GM18858 (cell line): Measurements from ENCODE around the gene COL4A4.
A peak's percentile ranks its signal among the peaks of the same experiment; 100 is the strongest.

Source experiments
- ATAC-seq: cut with Tn5 transposase; IDR thresholded peaks from one replicate; pipeline ENCODE4 v1.9.1; 2021; ENCODE audit not compliant: unreplicated experiment

COL4A4 gene

DNA sequence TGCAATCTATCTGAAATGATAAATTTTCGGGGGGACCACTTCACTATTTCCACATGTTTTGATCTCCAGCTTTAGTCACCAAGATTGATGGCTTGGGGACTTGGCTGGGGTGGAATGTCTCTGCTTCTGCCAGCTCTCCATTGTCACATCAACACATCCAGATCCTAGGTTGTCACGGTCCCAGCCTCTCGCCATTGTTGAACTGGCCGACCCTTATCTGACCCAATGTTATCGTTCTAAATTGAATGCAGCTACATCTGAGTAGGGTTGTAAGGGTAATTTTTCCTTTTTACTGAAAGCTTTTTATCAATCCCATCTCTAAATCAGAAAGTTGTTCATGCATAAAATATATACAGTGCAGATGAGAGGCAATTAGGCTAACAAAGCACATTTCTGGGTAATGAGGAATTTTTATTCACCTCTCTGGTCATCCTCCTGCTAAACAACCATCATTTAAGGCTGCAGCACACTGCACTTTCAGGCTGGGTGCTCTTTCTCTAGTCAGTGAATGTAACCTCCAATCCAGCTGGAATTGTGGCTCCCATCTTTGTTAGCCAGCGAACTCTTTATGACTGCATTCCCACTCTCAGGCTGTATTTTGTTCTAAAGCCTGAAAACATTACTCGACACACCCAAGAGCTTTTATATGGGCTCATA is 128.2 kb downstream of the COL4A4 start:
- no peak for ATAC-seq

DNA sequence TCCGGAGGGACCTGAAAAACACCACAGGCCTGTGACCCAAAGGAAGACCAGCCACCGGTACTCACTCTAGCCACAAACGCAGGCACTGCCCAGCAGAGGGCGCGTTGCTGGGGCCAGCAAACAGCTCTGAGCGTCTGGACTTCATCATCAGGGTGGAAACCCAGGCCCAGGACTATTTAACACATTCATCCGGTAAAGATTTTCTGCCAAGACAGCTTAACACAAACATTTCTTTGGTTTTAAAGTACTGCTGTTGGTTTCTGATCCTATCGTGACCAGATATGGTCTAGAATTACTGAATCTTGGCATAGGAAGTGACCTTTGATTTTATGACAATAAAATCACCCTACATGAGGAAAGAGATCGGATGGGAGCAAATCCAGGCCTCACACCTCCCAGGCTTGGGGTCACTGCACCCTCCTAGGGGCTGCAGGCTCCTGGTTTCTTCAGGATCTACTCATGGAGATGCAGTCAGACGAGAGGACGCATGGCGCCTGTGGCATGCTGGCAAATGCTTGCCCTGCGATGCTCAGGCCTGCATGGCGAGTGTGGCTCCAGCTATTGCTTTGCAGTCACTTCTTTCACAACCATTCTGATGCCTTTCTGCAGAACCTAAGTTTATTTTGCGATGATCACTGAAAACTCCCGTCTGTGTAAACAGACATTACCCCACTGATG is 130.4 kb downstream of the COL4A4 start:
- ATAC-seq, result peak; percentile 42

DNA sequence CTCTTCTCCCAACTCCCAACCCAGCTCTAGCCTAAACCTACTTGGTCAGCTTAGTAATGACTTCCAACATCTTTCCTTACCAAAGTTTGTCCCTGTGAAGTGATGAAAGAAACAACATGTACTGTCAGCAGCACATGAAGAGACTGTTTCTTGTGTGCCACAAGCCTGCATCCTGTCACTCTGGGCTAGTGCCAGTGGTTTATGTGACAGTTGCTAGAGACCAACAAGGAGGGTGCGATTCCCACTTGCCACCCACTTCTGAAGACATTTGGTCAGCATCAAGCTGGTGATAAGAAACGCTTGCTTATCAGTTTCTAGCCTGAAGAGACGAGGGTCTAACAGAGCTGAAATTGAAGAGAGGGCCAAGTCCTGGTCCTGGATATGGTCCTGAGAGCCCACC is 132.6 kb downstream of the COL4A4 start:
- ATAC-seq, result no peak

DNA sequence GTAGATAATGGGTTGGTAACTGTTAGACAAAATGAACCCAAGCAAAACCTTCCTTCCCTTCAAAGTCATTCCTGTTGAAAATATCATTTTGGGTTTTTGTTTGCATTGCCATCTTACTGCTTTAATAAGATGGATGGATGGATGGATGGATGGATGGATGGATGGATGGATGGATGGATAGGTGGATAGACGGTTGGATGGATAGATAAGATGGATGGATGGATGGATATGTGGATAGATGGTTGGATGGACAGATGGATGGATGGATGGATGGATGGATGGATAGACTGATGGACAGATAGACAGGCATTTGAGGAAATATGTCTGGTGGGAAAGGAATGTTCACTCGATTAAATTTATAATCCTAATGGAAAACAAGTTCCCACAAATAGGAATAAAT is 133.2 kb downstream of the COL4A4 start:
- ATAC-seq, result no peak

DNA sequence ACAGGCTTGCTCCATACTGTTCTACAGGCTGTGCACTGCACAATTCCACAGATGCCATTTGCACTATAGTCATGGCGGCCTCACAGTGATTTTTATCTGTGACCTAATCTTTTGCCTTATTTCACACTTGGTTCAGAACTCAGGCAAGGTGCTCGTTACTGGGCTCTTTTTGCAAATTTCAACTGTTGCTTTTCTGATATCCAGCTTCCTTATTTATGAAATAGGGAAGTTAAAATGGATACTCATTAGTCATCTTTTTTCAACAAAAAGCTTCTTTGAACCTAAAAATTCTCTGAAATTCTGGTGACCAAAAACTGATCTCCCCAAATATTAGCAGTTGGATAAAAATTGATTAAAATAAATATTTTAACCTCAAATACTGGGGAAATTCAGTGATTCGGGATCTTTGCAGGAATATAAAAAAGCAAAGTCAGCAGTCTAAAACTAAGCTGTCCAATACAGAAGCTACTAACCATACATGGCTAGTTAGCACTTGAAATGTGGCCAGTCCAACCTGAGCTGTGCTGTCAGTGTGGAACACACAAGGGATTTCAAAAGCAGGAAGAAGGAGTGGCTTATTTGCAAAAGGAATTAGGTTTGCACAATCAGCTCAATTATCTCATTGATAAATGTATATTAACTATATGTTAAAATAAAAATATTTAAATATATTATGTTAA is 134.4 kb downstream of the COL4A4 start:
- ATAC-seq, result no peak

DNA sequence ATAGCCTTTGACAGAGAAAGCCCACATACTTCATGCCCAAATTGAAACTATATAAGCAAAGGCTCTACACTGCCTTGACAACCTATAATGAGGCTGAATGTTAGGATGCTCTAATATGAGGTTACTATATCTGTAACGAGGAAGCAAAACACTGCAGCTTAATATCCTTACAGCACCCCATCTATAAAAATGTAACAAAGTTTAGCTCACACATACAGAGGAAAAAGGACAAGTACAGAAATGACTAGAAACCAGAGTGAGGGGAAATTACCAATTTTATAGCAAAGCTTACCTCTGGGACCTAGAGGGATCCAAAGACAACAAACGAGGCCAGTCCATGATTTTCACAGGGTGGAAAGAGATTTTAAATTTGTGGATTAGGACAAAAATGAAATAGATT is 138.5 kb downstream of the COL4A4 start:
- ATAC-seq, result peak; percentile 84

DNA sequence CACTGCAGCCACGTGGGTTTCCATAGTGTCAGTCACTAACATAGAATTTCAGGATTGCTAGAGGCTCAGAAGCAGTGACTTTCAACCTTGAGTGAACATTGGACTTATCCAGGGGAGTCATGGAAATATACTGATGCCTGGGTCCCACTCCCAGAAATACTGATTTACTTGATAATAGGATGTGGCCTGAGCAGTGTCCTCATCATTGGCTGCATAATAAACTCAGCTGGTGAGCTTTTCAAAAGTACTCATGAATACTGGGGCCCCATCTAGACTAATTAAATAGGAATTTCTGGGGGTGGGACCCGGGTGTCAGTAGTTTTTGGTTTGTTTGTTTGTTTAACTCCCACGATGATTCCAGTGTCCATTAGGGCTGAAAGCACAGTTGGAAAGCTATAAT is 141.4 kb downstream of the COL4A4 start:
- no peak for ATAC-seq

DNA sequence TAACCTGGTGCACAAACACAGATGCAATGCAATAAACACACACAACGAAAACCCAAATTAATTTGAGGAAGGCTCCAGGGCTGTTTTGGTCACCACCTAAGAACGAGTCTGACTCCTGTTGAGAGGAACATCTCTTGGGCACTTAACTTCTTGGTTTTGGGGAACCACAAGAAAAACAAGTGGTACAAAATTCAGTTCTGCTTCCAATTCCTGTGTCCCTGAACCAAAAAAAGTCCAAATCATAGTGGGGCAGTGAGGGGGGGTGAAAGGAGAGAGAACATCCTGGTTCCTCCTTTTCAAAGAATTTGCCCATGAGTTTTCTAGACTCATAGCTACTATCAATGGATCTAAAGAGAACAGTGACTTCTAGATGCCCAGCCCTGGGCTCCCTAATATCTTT is 143.6 kb downstream of the COL4A4 start:
- no peak for ATAC-seq

DNA sequence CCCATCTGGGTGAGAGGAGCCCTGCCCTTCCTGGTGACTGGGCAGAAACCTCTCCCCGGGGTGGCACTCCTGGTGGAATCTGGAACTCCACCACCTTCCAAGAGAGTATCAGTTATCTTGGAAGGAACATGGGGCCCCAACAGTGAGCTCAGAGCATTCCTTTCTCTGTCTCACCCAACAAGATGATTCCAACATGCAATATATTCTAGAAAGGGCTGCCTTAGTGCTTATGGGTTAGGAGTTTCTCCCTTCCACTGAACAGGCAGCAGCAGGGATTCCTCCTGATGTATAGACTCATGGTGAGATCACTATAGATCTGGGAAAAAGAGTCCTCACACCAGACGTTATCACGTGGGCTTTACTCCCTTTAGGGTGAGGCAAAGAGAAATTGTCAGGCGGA is 147.1 kb downstream of the COL4A4 start:
- no peak for ATAC-seq

DNA sequence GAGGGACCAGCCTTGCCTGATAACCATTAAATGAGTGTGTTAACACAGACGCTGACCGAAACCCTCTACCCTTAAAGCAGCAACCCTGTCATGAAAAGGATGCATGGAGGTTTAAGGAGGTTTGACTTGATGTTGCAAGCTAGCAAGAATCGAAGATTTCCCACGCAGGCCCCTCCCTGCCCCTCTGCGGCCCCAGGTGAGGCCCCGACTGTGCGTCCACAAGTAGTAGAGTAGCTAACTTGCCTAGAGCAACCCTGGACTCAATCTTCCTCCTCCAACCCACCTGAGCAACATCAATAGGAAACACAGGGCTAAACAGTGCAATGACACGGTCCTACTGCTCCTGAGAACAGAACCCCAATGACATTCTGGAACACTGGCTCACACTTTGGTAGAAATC is 150.1 kb downstream of the COL4A4 start:
- no peak for ATAC-seq

DNA sequence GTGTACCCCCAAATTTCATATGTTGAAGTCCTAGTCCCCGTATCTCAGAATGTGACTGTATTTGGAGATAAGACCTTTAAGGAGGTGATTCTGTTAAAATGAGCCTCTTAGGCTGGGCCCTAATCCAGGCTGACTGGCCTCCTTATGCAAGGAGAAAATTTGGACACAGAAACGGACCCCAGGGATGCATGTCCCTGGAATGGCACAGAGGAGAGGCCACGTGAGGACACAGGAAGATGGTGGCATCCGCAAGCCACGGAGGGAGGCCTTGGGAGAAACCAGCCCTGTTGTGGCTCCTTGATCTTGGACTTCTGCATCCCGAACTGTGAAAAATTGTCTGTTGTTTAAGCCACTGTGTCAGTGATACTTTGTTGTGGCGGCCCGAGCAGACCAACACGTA is 150.7 kb downstream of the COL4A4 start:
- no peak for ATAC-seq

DNA sequence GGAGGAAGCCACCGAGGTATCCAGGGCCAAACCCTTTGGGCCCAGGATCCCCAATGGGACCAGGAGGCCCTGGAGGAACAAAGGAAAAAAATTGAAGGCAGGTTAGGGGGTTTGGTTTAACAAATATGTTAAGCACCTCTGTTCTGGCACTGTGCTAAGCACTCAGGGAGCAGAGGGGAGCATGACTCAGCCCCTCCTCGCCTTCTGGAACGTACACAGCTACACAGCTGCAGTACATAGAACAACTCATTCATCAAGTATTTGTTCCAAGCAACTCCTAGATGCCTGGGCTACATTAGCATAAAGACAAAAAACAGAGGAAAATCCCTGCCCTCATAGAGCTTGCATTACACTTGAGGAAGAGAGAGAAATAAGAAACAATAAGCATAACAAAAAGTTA is 153.6 kb downstream of the COL4A4 start:
- no peak for ATAC-seq

DNA sequence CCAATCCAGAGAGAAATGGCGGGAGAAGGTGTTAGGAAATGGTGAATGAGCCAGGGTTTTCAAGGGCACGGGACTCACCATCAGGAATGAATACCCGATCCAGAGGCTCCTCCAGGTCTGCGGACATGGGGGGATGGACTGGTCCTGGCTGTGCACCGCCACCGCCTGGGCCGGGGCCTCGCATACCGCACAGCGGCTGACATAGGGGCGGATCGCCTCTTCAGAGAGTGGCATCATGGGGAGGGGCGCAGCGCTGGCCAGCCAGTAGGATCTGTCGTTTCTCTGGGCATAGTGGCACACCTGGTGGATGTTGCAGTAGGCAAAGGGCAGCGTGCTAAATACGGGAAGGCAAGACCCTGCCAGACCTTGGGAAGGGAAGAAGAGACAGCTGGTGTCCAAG is 156.1 kb downstream of the COL4A4 start:
- ATAC-seq, result no peak

DNA sequence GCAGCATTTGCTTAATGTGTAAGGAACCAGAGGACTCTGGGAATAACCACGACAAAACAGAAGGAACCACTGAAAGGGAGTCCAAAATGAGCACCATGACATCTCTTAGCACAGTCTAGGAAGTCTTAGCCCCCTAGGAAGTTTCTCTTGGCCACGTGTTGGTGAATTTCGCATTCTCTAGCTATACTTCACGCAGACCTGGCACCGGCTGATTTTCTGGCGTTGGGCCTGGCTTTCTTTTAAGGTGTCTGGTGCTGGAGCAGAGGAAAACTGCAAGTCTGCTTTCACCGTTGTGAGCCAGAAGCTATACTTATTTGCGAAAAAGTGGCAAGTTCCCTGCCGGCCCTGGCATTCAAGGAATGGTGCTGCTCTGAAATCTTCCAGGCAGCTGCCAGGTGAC is 156.9 kb downstream of the COL4A4 start:
- no peak for ATAC-seq

DNA sequence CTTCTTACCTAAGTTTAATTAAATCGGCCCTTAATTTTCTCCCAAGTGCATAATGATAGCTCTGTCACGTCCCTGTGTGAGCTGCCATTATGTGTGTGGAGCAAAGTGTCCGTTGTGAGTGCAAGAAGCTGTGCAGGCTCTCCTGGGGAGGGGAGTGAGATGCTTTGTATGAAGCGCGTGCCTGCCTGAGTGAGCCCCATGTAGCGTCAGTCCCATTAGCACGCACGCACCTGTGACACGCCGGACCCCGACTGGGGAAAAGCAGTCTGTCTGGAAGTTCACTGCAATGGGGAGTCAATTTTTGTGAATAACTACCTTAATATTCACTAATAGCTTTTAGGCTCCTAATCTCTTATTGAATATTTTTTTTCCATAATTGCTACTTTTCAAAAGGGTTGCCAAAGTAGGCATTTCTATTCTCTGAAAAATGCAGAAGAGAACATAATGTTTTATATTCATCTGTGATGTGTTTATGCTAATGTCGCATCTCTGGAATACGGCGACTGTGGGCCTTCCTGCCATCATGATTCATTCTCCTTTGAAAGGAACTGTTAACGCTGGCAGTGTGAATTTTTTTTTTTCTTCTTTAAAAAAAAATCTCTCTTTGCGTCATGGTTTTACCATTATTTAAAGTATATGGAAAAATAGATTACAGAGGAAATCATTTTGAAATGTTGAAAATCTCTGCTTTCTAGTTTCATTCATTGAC is 157.7 kb downstream of the COL4A4 start:
- no peak for ATAC-seq

DNA sequence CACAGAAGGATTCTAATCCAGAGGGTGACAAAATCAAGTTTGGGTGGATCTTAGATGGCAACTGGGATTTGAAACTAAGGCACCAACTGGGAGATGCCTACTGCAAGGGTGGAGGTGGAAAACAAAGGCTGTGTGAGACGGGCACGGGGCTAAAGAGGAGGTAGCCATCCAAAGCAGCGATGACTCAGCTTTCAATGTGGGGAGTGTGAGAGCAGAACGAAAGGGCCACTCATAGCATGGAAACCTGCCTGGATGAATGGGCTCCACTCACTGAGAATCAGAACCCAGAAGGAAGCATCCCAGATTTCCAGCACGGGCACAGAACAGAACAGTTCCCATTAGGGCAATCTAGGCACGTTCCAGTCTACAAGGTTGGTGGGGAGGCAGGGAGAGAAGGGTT is 159.5 kb downstream of the COL4A4 start:
- no peak for ATAC-seq

DNA sequence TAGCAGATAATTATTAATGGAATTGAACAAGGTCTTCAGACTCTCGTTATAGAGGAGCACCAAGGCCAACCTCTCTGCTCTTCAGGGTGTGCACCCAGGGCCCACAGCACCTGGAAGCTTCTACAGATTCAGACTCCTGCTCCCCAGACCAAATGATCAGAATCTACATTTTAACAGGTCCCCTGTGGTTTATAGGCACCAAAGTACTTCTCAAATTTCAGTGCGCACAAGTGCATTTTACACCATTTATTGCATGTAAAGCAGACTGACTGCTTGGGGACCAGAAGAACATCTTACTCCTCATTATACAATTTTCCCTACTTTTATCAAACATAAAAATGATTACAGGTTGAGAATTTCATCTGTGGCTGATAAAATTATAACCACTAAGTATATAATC is 163.9 kb downstream of the COL4A4 start:
- no peak for ATAC-seq

DNA sequence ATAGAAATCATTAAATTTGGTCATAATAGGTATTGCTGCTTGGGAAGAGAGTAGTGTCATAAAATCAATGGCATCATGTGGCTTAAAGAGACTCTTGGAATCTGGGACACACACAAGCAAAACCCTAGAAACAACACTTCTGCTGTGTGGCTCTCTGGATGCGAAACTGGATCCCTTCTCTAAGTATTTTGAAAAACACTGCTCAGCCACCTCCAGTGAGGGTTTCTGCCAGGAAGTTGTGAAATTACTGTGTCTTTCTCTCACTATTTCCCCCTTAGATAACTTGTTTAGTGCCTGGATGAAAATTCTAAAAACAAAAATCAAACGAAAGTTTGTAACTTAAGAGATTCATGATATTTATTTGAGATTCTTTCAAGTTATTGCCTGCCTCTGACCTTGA is 164.3 kb downstream of the COL4A4 start:
- no peak for ATAC-seq

DNA sequence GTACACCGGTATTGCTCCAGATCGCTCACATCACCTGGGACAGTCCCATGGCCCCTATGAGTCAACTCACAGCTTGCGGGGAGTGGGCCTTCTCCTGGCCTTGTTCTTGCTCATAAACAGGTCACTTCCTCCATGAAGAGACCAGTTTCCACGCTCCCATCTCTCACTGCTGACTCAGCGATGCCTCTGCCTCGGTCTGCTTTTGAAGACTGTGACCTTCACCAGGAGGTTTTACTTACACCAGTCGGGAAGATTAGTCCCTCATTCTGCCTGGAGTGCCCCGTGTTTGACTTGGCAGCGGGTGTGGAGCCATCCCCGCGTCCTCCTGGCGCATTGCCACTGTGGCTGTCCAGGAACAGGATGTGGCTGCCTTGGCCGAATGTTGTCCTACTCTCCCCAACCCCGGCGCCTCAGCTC is 168.4 kb downstream of the COL4A4 start:
- ATAC-seq, result no peak

DNA sequence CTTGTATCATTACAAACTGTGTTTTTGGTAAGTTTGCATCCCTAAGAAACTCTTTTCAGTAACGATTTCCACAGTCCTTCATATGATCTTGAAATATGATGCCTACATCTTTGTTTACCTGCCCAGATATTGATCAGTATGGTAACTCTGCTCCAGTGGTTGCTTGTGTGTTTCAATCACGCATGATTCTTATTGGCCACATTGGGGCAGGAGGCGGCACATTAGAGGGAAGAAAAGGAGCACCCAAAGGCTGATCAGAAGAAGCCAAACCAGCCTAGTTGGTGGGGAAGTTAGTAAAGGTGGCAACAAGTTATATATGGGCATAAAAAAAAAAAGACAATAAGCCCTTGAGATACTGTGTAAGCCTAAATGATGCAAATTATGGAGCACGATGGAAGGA is 169.2 kb downstream of the COL4A4 start:
- no peak for ATAC-seq

DNA sequence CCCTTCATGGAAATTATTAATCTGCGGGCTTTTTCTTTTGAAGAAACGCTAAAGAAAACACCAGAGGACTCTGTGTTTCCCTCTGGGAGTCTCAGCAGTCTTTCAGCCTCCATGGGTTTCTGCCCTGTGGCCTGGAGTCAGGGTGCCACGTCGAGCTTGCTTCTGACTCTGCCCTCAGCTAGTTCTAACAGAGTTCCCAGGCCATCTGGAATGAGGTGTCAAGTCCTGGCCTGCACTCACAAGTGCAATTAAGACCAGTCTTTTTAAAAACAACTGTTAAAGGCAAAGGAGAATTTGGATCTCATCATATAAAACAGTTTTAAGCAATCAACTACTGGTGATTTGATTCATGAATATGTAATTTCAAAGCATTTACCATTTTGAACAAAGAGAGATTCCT is 170.8 kb downstream of the COL4A4 start:
- no peak for ATAC-seq

DNA sequence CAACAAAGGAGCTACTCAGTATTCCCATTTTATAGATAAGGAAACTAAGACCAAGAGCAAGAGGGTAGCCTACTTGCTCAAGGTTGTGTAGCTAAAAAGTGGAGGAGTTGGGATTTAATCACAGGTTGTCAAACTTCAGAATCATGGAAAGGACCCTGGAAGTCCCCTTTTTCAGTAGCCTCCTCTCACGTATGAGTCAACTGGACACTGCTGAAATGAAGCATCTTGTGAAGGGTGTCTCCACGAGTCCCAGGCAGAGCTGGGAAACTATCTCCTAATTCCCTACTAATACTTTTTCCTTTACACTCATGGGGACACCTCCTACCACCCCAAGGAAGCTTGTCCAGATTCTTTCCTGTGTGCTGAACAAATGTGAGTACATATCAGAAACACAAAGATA is 172.3 kb downstream of the COL4A4 start:
- no peak for ATAC-seq
